Activated CD8-positive, alpha-beta memory T cell treated with anti-CD3 and anti-CD28 coated beads, Interleukin-2, amount 50 U/mL, for 4 hours (primary cell): ENCODE measurements around the gene MGP.

Experiments used
- DNase-seq: peaks from one replicate; pipeline ENCODE4 v3.0.0-alpha.2; 2020

MGP gene

GRCh38 chr12:14854586-14855183, 31.0 kb downstream of the MGP start:
- no peak for DNase-seq

- no peak for DNase-seq
Measured at GRCh38 chr12:14853961-14854360, 31.7 kb downstream of the MGP start.

- no peak for DNase-seq
Measured at GRCh38 chr12:14852880-14853279, 32.8 kb downstream of the MGP start.

GRCh38 chr12:14850929-14851663, 34.6 kb downstream of the MGP start:
- DNase-seq, result no peak

- no peak for DNase-seq
Measured at GRCh38 chr12:14849661-14850060, 36.0 kb downstream of the MGP start.

GRCh38 chr12:14846876-14847580, 38.6 kb downstream of the MGP start:
- DNase-seq, result no peak

GRCh38 chr12:14846042-14846587, 39.5 kb downstream of the MGP start:
- DNase-seq, result no peak

GRCh38 chr12:14845350-14845750, 40.3 kb downstream of the MGP start:
- DNase-seq, result peak; percentile 49

GRCh38 chr12:14844401-14844800, 41.3 kb downstream of the MGP start:
- DNase-seq, result no peak

- DNase-seq, result no peak
Measured at GRCh38 chr12:14843425-14843887, 42.2 kb downstream of the MGP start, which contains the start of gene ART4. TSS of gene ART4 (minus strand) at chr12:14843526. CDS start at chr12:14843113, 413 bp downstream.

- DNase-seq, result no peak
Measured at GRCh38 chr12:14842315-14842714, 43.3 kb downstream of the MGP start.

- no peak for DNase-seq
Measured at GRCh38 chr12:14841761-14842160, 43.9 kb downstream of the MGP start.

- DNase-seq, result no peak
Measured at GRCh38 chr12:14840616-14841015, 45.0 kb downstream of the MGP start.

- DNase-seq, result no peak
Measured at GRCh38 chr12:14839262-14839661, 46.4 kb downstream of the MGP start.

GRCh38 chr12:14836336-14837210, 49.1 kb downstream of the MGP start:
- no peak for DNase-seq

- no peak for DNase-seq
Measured at GRCh38 chr12:14834509-14834908, 51.1 kb downstream of the MGP start.

- DNase-seq, result no peak
Measured at GRCh38 chr12:14833952-14834351, 51.7 kb downstream of the MGP start.

GRCh38 chr12:14833336-14833735, 52.3 kb downstream of the MGP start:
- no peak for DNase-seq
